H1 (cell line): ENCODE data around the gene NUP188.

Source experiments
- CEBPB ChIP-seq: IDR thresholded peaks from 2 replicates; pipeline ENCODE4 v1.6.1; 2012; ENCODE audit warnings: low read depth, low read length
- EP300 ChIP-seq, 2 experiments: IDR thresholded peaks; 1 replicate in 1 of 2; 2 replicates in 1 of 2; pipeline ENCODE4 v1.6.1; 2011 to 2012; ENCODE audit warnings: low read depth in 2 of 2, low read length in 2 of 2, mild to moderate bottlenecking in 2 of 2, borderline replicate concordance in 1 of 2, inconsistent platforms in 1 of 2, moderate library complexity in 1 of 2
- EZH2 ChIP-seq: fragments of 200-600 bp; sonication (generic); IDR thresholded peaks from 2 replicates; pipeline ENCODE4 v1.7.1; 2012; ENCODE audit warnings: low read depth, mild to moderate bottlenecking, moderate library complexity, low read length, inconsistent platforms; ENCODE audit not compliant: severe bottlenecking
- SUZ12 ChIP-seq: fragments of 200-600 bp; sonication (generic); IDR thresholded peaks from 2 replicates; pipeline ENCODE4 v1.6.1; 2012; ENCODE audit warnings: mild to moderate bottlenecking, inconsistent platforms, low read length, moderate library complexity, mixed read lengths
- TEAD4 ChIP-seq: IDR thresholded peaks from 2 replicates; pipeline ENCODE4 v1.6.1; 2012; ENCODE audit warnings: low read depth, low read length, inconsistent platforms, mixed read lengths

GRCh38 chr9:129038109-129038852 lies 90.8 kb downstream of the NUP188 start:
- TF ChIP-seq EP300 (IDR thresholded peaks at IDR 0.05; ENCODE audit: borderline replicate concordance in 1 of 2, low read depth in 2 of 2, low read length in 2 of 2) (no peak), TEAD4 (no peak), SUZ12 (no peak), EZH2 (no peak), CEBPB (no peak)
